Muscle of back (tissue), 11 donors: Measurements from ENCODE around the gene APOL3. TPM values are rescaled to one million over a fixed set of nuclear protein-coding genes. Genes with fewer than 3 reads are reported as not detected.
"Not testable (repeated sequence)": the region's sequence is repeated elsewhere in the genome, so short reads cannot be mapped to it uniquely, and the experiment has no call there.

ENCODE experiments used
- DNase-seq, 3 donors: peaks; one replicate each; pipeline versions ENCODE4 v3.0.0 to v3.0.0-alpha.2; 2013
- polyA plus RNA-seq, 10 donors: library from polyadenylated mRNA; unstranded; fragments of 120-200 nt; gene quantifications; one replicate each; pipeline ENCODE4 v1.2.1, GENCODE V29; 2013; ENCODE audit not compliant: insufficient read length in 10 of 10

The APOL3 gene
- polyA plus RNA-seq, 10 donors, result 6.6 to 17.1 (median 12.7) TPM

- no peak for DNase-seq
These were observed 56.1 kb downstream of the APOL3 start for GRCh38 chr22:36104435-36104834.

GRCh38 chr22:36103891-36104290, 56.7 kb downstream of the APOL3 start:
- DNase-seq, result no peak

GRCh38 chr22:36102995-36103394, 57.6 kb downstream of the APOL3 start:
- DNase-seq, result no peak

GRCh38 chr22:36101756-36102155, 58.8 kb downstream of the APOL3 start:
- DNase-seq, result no peak

- not testable (repeated sequence) for DNase-seq
These were observed 59.6 kb downstream of the APOL3 start for GRCh38 chr22:36100908-36101307.

- no peak for DNase-seq
These were observed 60.3 kb downstream of the APOL3 start for GRCh38 chr22:36100134-36100824.

- DNase-seq, result not testable (repeated sequence)
These were observed 61.0 kb downstream of the APOL3 start for GRCh38 chr22:36099561-36099960.

GRCh38 chr22:36097880-36098279, 62.7 kb downstream of the APOL3 start:
- no peak for DNase-seq

GRCh38 chr22:36090772-36091171, 69.8 kb downstream of the APOL3 start:
- not testable (repeated sequence) for DNase-seq

Other genes starting within 250 kb of the APOL3 start
- gene RBFOX2, start 131.9 kb downstream of the APOL3 start, polyA plus RNA-seq, result 100 to 1,000 TPM; 159 to 231 (median 186) TPM
- gene APOL4, start 41.1 kb upstream of the APOL3 start, polyA plus RNA-seq, result 10 to 100 TPM in 9 of 10 donors, 1 to 10 TPM in 1; 5.3 to 24.4 (median 17.1) TPM
- gene APOL2, start 78.8 kb upstream of the APOL3 start, polyA plus RNA-seq, result 10 to 100 TPM; 14.9 to 25.2 (median 18.4) TPM
- gene APOL1, start 92.4 kb upstream of the APOL3 start, polyA plus RNA-seq, result 1 to 10 TPM; 2.3 to 5.1 (median 3.7) TPM
- gene MYH9, start 227.2 kb upstream of the APOL3 start, polyA plus RNA-seq, result 100 to 1,000 TPM in 5 of 10 donors, 10 to 100 TPM in 5; 89.8 to 154 (median 103) TPM